Astrocyte (in vitro differentiated cells and primary cell): ENCODE measurements around the gene NOLC1.

Experiments used
- CTCF ChIP-seq: IDR thresholded peaks from 2 replicates; pipeline ENCODE4 v1.5.1; 2011; ENCODE audit warnings: low read depth, mild to moderate bottlenecking, inconsistent platforms, low read length, moderate library complexity; ENCODE audit not compliant: insufficient read depth
- EZH2 ChIP-seq: IDR thresholded peaks from 2 replicates; pipeline ENCODE4 v1.6.1; 2012; ENCODE audit warnings: mild to moderate bottlenecking, low read length, inconsistent platforms; ENCODE audit not compliant: insufficient read depth

GRCh38 chr10:102200751-102201640 is 48.8 kb downstream of the NOLC1 start:
- TF ChIP-seq CTCF: no peak
- no peak for TF ChIP-seq EZH2
